ENCODE data around the gene GALNT4.
A peak's percentile ranks its signal among the peaks of the same experiment; 100 is the strongest.

GALNT4 gene

DNA sequence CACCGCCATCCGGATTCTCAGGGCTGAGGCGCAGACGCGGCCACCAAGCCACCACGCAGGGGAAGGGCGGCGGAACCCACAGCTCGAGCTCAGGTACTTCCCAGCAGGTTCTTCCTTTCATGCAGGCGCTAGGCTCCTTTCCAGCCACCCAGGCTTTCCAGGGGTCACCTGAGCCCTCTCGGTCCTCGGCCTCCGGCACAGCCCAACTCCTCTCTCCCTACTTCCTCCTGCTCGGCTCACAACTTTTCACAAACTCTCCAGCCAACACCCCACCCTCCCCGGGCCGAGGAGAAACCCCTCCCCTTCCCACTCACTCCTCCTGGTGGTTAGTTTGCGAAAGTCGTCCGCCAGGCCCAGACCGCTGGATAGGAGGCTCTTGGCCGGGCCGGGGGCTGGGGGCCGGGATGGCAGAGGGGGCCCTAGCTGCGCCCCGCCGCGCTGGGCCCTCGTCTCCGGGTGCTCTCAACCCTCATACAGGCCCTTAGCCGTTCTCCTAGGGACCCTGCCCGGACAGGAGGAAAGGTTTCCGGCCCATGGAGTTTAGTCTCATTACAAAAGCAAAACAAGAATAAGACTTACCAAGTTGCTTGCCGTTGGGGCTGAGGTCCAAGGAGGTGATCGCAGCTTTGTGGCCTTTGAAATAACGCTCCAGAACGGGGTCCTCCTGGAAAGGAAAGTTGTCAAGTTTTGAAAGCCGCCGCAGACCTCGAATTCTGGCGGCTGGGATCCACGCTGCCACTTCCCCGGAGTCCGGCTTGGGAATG is at the start of gene GALNT4:
TSS of gene GALNT4 (minus strand) at position 256 of the 764 bp plus-strand sequence. CDS start at position 9, 247 bp downstream.
- H3K4me3 ChIP-seq (ENCODE audit: low read length): peak within 1 kb of the TSS; percentile 91
- H3K9me3 ChIP-seq (ENCODE audit: control insufficient read depth, low read length): no peaks in the 10 kb centered on the region
- H3K9ac ChIP-seq (ENCODE audit: low read length): peak within 1 kb of the TSS; percentile 90
- no peaks in the 10 kb centered on the region for H3K4me1 ChIP-seq (ENCODE audit: control insufficient read depth, insufficient read depth, low read length)
- H3K36me3 ChIP-seq (ENCODE audit: control insufficient read depth, insufficient read depth, low read length): no peaks in the 10 kb centered on the region
- H3K27me3 ChIP-seq (ENCODE audit: control insufficient read depth, insufficient read depth, low read length): no peaks in the 10 kb centered on the region

DNA sequence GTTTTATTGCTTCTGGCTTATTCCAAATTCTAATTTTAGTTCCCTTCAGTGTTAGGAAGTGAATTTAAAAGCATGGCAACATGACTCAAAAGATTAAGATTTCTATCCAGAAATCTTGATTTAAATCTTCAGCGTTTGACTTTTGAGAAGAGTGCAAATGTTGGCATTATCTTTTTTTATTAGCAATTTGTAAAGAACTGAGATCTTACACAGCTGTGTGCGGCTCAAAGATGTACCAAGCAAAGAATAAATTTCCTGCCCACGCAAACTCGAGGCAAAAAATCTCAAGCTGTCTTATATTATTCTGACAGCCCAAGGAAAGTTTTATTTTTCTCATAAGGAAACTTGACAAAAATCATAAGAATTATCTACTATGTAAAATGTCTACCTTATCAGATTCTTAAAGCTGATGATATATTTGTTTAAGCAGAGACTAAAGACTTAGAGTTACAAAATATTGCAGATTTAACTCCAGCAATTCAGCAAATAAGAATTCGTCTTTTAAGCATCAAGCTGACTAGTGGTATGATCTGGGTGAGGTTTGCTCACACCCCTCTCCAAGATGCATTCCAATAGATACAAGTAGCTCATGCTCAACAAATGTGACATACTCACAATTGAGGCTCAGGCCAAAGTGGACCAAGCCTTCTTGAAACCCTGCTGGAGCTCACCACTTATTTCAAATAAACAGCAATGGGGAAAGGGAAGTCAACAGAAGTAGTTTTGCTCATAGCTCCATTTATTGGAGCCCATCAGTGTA is 48.6 kb upstream of the GALNT4 start:
- no peaks in the 10 kb centered on the region for H3K36me3 ChIP-seq (ENCODE audit: control insufficient read depth, insufficient read depth, low read length)
- H3K4me3 ChIP-seq (ENCODE audit: low read length): no peak overlapping the region
- no peak overlapping the region for H3K9ac ChIP-seq (ENCODE audit: low read length)
- no peaks in the 10 kb centered on the region for H3K9me3 ChIP-seq (ENCODE audit: control insufficient read depth, low read length)
- no peaks in the 10 kb centered on the region for H3K4me1 ChIP-seq (ENCODE audit: control insufficient read depth, insufficient read depth, low read length)
- H3K27me3 ChIP-seq (ENCODE audit: control insufficient read depth, insufficient read depth, low read length): no peaks in the 10 kb centered on the region

DNA sequence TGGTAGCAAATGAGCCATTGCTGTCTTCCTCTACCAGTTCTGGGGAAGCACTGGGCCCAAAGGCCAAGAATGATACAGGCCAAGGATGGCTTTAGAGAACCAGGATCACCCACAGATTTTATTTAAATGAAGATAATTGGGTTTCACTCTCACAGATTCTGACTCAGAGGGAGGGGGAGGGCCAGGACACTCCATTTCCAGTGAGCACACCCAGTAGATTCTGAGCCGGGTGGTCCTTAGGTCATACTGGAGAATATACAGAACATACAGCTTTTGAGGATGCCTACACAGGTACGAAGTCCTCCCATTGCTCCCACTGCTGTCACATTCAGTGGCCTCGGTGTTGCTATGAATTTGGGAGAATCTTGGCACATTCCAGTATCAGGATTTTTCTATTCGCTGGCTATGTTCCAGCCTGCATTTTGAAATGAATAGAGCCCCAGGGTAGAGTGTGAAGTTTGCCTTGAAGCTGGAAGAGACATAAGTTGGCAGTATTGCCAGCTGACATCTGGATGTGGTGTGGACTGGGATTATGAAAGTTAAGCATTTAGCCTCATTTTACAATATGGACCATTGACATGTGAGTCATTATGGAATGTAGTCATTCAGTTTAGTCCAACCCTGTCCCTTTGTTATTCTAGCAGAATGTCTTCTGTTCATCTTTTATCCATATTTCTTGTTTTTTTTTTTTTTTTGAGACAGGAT is 47.0 kb upstream of the GALNT4 start:
- Histone ChIP-seq H3K27me3 (ENCODE audit: control insufficient read depth, insufficient read depth, low read length) (no peaks in the 10 kb centered on the region), H3K4me1 (ENCODE audit: control insufficient read depth, insufficient read depth, low read length) (no peaks in the 10 kb centered on the region), H3K4me3 (ENCODE audit: low read length) (no peak overlapping the region), H3K36me3 (ENCODE audit: control insufficient read depth, insufficient read depth, low read length) (no peaks in the 10 kb centered on the region), H3K9me3 (ENCODE audit: control insufficient read depth, low read length) (no peaks in the 10 kb centered on the region), H3K9ac (ENCODE audit: low read length) (no peak overlapping the region)

- no peaks in the 10 kb centered on the region for H3K4me1 ChIP-seq (ENCODE audit: control insufficient read depth, insufficient read depth, low read length)
- no peak overlapping the region for H3K9ac ChIP-seq (ENCODE audit: low read length)
- no peak overlapping the region for H3K4me3 ChIP-seq (ENCODE audit: low read length)
- H3K9me3 ChIP-seq (ENCODE audit: control insufficient read depth, low read length): no peaks in the 10 kb centered on the region
- no peaks in the 10 kb centered on the region for H3K27me3 ChIP-seq (ENCODE audit: control insufficient read depth, insufficient read depth, low read length)
- H3K36me3 ChIP-seq (ENCODE audit: control insufficient read depth, insufficient read depth, low read length): no peaks in the 10 kb centered on the region
These were observed 43.9 kb upstream of the GALNT4 start for GRCh38 chr12:89568484-89568883.

GRCh38 chr12:89567691-89568239 is 43.2 kb upstream of the GALNT4 start:
- Histone ChIP-seq H3K4me1 (ENCODE audit: control insufficient read depth, insufficient read depth, low read length) (no peaks in the 10 kb centered on the region), H3K36me3 (ENCODE audit: control insufficient read depth, insufficient read depth, low read length) (no peaks in the 10 kb centered on the region), H3K9ac (ENCODE audit: low read length) (no peak overlapping the region), H3K27me3 (ENCODE audit: control insufficient read depth, insufficient read depth, low read length) (no peaks in the 10 kb centered on the region), H3K4me3 (ENCODE audit: low read length) (no peak overlapping the region), H3K9me3 (ENCODE audit: control insufficient read depth, low read length) (no peaks in the 10 kb centered on the region)

DNA sequence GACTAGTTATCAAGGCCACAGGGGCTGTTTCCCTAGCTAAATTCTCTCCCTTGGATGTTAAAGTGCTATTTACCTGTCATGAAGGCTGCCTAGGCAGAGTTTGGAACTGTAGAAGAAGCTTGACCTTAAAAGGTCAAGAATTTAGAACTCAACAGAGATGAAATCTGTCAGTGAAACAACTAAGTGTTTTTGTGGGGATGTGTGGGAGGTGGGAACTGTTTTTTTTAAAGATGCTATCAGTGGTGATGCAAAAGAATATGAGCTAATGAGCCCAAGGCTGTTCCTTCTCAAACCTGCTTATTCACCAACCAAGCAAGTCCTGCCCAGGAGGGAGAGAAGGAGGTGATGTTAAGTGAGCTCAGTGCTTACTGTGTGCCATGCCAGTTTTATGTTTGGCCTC is 42.0 kb upstream of the GALNT4 start:
- H3K9me3 ChIP-seq (ENCODE audit: control insufficient read depth, low read length): no peaks in the 10 kb centered on the region
- no peaks in the 10 kb centered on the region for H3K27me3 ChIP-seq (ENCODE audit: control insufficient read depth, insufficient read depth, low read length)
- H3K9ac ChIP-seq (ENCODE audit: low read length): no peak overlapping the region
- H3K36me3 ChIP-seq (ENCODE audit: control insufficient read depth, insufficient read depth, low read length): no peaks in the 10 kb centered on the region
- no peak overlapping the region for H3K4me3 ChIP-seq (ENCODE audit: low read length)
- H3K4me1 ChIP-seq (ENCODE audit: control insufficient read depth, insufficient read depth, low read length): no peaks in the 10 kb centered on the region

DNA sequence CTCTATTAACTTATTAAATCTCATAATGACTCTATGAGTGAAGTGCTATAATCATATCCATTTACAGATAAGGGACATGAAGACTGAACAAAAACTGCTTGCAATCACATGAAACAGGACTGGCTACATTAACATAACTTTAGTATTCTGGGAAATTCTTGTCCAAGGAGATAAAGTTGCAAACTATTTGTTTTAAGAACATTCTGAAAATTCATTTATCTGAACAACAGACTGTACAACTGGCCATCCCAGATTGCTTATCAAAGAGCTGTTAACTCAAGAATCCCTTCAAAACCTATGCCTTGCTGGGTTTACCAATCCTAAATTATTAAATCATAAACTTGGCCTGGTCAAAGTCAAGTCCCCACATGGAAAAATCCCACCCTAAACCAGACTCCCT is 40.4 kb upstream of the GALNT4 start:
- Histone ChIP-seq H3K9me3 (ENCODE audit: control insufficient read depth, low read length) (no peaks in the 10 kb centered on the region), H3K4me1 (ENCODE audit: control insufficient read depth, insufficient read depth, low read length) (no peaks in the 10 kb centered on the region), H3K36me3 (ENCODE audit: control insufficient read depth, insufficient read depth, low read length) (no peaks in the 10 kb centered on the region), H3K9ac (ENCODE audit: low read length) (no peak overlapping the region), H3K4me3 (ENCODE audit: low read length) (no peak overlapping the region), H3K27me3 (ENCODE audit: control insufficient read depth, insufficient read depth, low read length) (no peaks in the 10 kb centered on the region)

DNA sequence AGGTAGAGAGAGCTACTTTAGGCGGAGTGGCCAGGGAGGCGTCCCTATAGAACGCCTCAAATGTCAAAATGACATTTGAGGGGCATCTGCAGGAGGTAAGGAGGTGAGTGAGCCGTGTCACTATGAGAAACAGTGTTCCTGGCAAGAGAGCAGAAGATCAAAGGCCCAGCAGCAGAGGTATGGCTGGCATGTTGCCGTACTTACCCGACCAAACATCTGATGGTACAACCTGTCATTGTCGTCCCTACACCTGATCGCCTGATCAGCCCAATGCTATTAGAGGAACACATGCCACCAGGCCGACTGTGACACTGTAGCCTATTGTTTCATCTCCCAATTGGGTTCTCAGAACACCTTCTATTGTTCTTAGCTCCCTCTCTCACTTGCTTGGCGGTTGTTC is 35.2 kb upstream of the GALNT4 start:
- no peak overlapping the region for H3K4me3 ChIP-seq (ENCODE audit: low read length)
- H3K27me3 ChIP-seq (ENCODE audit: control insufficient read depth, insufficient read depth, low read length): no peaks in the 10 kb centered on the region
- no peaks in the 10 kb centered on the region for H3K36me3 ChIP-seq (ENCODE audit: control insufficient read depth, insufficient read depth, low read length)
- no peak overlapping the region for H3K9ac ChIP-seq (ENCODE audit: low read length)
- no peaks in the 10 kb centered on the region for H3K9me3 ChIP-seq (ENCODE audit: control insufficient read depth, low read length)
- no peaks in the 10 kb centered on the region for H3K4me1 ChIP-seq (ENCODE audit: control insufficient read depth, insufficient read depth, low read length)

DNA sequence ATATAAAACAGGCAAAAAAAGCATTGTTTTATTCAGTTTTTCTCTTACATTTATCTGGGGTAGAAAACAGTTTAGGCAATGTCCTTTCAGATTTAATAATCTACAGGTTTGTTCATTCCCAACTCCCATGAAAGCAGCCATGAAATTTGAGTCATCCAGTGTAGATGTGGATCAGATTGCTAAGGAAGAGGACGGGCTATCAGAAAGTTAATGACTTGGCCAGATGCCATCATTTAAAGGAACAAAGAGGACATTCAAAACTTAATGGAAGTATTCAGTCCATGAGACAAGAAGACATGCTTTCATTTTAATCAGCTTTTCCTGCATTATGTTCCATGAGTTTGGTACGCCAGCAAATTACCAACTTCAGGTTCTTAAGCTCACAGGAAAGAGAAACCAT is 32.4 kb upstream of the GALNT4 start:
- no peak overlapping the region for H3K9ac ChIP-seq (ENCODE audit: low read length)
- no peaks in the 10 kb centered on the region for H3K36me3 ChIP-seq (ENCODE audit: control insufficient read depth, insufficient read depth, low read length)
- H3K27me3 ChIP-seq (ENCODE audit: control insufficient read depth, insufficient read depth, low read length): no peaks in the 10 kb centered on the region
- no peak overlapping the region for H3K4me3 ChIP-seq (ENCODE audit: low read length)
- no peaks in the 10 kb centered on the region for H3K4me1 ChIP-seq (ENCODE audit: control insufficient read depth, insufficient read depth, low read length)
- H3K9me3 ChIP-seq (ENCODE audit: control insufficient read depth, low read length): no peaks in the 10 kb centered on the region

DNA sequence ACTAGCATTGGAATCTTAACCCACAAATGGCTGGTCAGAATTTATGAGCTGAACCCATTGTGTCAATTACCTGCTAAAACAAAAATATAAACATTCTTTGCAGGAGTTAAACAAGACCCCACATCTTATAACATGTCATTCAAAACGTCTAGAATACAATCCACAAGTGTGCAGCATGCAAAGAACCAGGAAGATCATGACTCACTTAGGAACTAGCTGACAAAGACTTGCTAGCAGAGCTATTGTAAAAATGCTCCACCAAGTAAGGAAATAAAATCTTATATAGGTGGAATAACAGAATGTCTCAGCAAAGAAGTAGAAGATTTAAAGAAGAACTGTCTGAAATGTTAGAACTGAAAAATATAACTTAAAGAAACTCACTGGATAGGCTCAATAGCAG is 27.8 kb upstream of the GALNT4 start:
- Histone ChIP-seq H3K9ac (ENCODE audit: low read length) (no peak overlapping the region), H3K4me3 (ENCODE audit: low read length) (no peak overlapping the region), H3K36me3 (ENCODE audit: control insufficient read depth, insufficient read depth, low read length) (no peaks in the 10 kb centered on the region), H3K4me1 (ENCODE audit: control insufficient read depth, insufficient read depth, low read length) (no peaks in the 10 kb centered on the region), H3K27me3 (ENCODE audit: control insufficient read depth, insufficient read depth, low read length) (no peaks in the 10 kb centered on the region), H3K9me3 (ENCODE audit: control insufficient read depth, low read length) (no peaks in the 10 kb centered on the region)

GRCh38 chr12:89551747-89552146 is 27.2 kb upstream of the GALNT4 start:
- Histone ChIP-seq H3K9ac (ENCODE audit: low read length) (no peak overlapping the region), H3K9me3 (ENCODE audit: control insufficient read depth, low read length) (no peaks in the 10 kb centered on the region), H3K36me3 (ENCODE audit: control insufficient read depth, insufficient read depth, low read length) (no peaks in the 10 kb centered on the region), H3K27me3 (ENCODE audit: control insufficient read depth, insufficient read depth, low read length) (no peaks in the 10 kb centered on the region), H3K4me3 (ENCODE audit: low read length) (no peak overlapping the region), H3K4me1 (ENCODE audit: control insufficient read depth, insufficient read depth, low read length) (no peaks in the 10 kb centered on the region)

DNA sequence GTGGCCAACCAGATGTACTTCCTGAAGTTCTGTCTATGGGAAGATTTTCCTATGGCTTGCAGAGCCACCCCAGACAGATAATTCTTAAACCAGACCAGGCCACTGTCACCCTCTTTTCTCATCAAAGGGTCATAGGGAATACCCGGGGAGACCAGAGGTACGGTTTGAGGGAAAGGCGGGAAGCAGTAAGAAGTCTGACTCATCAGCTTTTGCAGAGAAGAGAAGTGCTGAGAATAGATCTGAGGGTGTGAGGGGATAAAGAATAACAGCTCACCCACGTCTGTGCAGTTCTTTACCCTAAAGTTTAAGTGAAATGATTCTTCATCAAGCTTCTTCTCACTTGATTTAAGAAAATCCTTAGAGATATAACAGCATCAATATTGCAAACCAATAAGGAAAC is 22.5 kb upstream of the GALNT4 start:
- Histone ChIP-seq H3K9ac (ENCODE audit: low read length) (no peak overlapping the region), H3K4me3 (ENCODE audit: low read length) (no peak overlapping the region), H3K36me3 (ENCODE audit: control insufficient read depth, insufficient read depth, low read length) (no peaks in the 10 kb centered on the region), H3K4me1 (ENCODE audit: control insufficient read depth, insufficient read depth, low read length) (peaks cover 24% of the 10 kb centered on the region), H3K27me3 (ENCODE audit: control insufficient read depth, insufficient read depth, low read length) (no peaks in the 10 kb centered on the region), H3K9me3 (ENCODE audit: control insufficient read depth, low read length) (no peaks in the 10 kb centered on the region)
